GM18511 (cell line): Measurements from ENCODE around the gene NHSL2.
"Not testable (repeated sequence)": the region's sequence is repeated elsewhere in the genome, so short reads cannot be mapped to it uniquely, and the experiment has no call there.

Experiments
- ATAC-seq: cut with Tn5 transposase; IDR thresholded peaks from one replicate; pipeline ENCODE4 v1.9.1; 2021; ENCODE audit warnings: mild to moderate bottlenecking, moderate library complexity; ENCODE audit not compliant: unreplicated experiment

Gene NHSL2

DNA sequence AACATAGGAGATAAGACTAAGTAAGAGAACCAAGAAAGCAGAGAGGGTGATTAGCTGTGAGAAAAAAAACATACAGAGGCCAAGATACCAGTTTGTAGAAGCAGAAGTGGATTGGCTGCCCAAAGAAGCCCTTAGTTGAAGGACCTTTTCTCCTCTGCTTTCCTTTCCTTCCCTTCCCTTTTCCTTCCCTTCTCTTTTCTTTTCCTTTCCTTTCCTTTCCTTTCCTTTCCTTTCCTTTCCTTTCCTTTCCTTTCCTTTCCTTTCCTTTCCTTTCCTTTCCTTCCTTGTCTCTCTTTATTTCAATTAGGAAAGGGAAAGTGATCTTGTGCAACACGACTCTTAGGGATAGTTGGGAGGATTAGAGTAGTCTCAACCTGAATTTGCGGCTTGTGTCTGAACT lies 128.2 kb downstream of the NHSL2 start:
- no peak for ATAC-seq

GRCh38 chrX:72040506-72040905 lies 129.9 kb downstream of the NHSL2 start:
- no peak for ATAC-seq

GRCh38 chrX:72041176-72041575 lies 130.5 kb downstream of the NHSL2 start:
- no peak for ATAC-seq

- no peak for ATAC-seq
Measured at GRCh38 chrX:72041871-72042851, 131.5 kb downstream of the NHSL2 start.

GRCh38 chrX:72042852-72043248 lies 132.2 kb downstream of the NHSL2 start:
- ATAC-seq: no peak

- ATAC-seq: no peak
Measured at GRCh38 chrX:72043636-72044035, 133.0 kb downstream of the NHSL2 start.

DNA sequence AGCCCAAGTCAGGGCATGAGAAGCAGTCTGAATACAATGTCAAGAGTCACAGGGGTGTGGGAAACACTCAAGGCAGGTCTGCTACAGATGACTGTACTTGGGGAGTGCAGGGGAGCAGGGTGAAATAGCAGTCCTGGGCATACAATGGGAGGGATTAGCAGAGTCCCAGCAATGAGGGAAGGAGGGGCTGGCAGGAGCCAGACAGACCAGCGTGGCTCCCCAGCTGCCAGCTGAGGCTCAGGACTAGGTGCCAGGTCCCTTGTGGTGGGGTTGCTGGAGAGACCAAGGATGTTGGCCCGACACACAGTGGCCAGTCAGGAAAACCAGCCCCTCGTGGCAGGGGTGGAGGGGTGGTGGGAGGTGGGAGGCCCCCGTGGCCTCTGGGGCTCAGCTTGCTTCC lies 134.5 kb downstream of the NHSL2 start:
- no peak for ATAC-seq

DNA sequence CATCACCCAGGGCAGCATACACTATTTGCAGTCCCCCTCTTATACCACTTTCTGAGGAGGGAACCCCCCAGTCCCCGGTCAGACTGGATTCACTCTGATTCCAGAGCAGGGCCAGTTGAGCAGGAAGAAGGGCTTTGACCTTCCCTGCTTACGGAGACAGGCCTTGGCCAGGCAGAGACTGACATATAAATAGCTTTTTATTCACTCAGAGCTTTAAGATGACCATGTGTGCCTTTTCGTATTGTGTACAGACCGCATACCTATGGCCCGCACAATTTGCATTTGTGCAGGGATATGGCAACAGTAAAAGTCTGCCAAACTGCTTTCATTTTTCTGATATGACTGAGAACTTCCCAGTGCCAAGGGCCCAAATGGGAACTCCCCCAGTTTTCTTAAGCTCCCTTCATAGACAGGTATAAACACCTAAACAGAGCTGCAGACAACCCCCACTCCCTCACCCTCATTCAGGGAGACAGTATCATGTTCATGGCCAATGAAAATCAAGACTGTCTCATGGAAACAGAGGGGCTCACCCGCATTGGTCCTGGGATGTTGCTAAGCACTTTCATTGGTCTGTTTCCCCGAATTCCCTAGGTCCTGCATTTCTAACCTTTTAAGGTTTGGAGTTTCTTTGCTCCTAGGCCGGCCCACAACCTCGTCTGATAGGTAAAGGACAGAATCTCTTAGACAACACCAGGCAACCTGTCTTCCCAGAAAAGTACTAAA lies 135.1 kb downstream of the NHSL2 start:
- no peak for ATAC-seq

- ATAC-seq: no peak
Measured at GRCh38 chrX:72046447-72046846, 135.8 kb downstream of the NHSL2 start.

GRCh38 chrX:72048510-72049455 lies 138.1 kb downstream of the NHSL2 start:
- ATAC-seq: no peak

- no peak for ATAC-seq
Measured at GRCh38 chrX:72050011-72050410, 139.4 kb downstream of the NHSL2 start.

DNA sequence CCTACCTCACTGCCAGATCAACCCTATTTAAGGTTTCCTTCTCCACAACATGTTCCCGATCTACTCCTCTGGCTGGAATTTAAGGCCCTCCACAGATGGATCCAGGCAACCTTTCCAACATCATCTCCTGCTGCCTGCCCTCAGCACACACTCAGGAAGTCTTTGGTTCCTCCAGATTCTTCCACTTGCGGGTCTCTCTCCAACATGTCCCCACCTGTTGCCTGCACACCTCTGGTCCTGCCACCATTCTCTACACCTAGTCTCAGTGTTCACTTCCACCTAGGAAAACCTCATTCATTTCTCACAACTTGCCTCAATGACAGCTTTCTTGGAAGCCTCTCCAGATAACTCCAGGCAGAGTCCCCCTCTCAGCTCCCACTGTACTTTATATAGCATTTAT lies 140.9 kb downstream of the NHSL2 start:
- no peak for ATAC-seq

- no peak for ATAC-seq
Measured at GRCh38 chrX:72052415-72053090, 141.9 kb downstream of the NHSL2 start.

- no peak for ATAC-seq
Measured at GRCh38 chrX:72053508-72053907, 142.9 kb downstream of the NHSL2 start.

DNA sequence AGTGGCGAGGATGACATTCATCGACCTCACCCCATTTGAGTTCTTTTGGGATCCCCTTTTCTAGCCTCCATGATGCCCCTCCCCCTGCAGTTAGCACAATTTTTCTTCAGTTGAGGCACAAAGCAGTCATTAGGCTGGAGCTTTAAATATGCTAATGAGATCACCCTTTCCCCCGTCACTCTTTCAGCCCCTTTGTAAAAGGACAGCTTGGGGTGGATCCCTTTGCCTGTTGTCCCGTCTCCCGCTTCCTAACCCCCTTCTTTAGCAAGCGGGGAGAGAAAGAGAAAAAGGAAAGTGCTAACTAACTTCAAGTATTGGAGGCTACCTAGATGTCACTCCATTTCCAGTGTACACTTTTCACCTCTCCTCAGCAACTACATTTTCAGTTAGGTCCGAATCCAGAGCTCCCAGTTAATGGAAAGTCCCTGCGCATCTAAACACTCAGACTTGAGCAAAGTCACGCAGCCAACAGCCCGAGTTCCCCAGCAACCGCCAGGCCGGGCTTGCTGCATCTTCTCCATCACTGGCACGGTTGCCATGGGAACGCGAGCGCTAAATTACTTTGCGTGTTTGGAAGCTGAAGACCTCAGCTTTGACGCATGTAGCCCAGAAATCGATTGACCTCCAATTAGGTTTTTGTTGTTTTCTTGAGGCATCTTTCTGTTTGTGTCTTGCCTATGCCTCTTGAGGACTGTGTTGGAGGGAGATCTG lies 144.3 kb downstream of the NHSL2 start:
- ATAC-seq: no peak

- ATAC-seq: no peak
Measured at GRCh38 chrX:72057331-72057730, 146.7 kb downstream of the NHSL2 start.

GRCh38 chrX:72057849-72058248 lies 147.2 kb downstream of the NHSL2 start:
- ATAC-seq: no peak

- ATAC-seq: not testable (repeated sequence)
Measured at GRCh38 chrX:72058346-72058745, 147.7 kb downstream of the NHSL2 start.

DNA sequence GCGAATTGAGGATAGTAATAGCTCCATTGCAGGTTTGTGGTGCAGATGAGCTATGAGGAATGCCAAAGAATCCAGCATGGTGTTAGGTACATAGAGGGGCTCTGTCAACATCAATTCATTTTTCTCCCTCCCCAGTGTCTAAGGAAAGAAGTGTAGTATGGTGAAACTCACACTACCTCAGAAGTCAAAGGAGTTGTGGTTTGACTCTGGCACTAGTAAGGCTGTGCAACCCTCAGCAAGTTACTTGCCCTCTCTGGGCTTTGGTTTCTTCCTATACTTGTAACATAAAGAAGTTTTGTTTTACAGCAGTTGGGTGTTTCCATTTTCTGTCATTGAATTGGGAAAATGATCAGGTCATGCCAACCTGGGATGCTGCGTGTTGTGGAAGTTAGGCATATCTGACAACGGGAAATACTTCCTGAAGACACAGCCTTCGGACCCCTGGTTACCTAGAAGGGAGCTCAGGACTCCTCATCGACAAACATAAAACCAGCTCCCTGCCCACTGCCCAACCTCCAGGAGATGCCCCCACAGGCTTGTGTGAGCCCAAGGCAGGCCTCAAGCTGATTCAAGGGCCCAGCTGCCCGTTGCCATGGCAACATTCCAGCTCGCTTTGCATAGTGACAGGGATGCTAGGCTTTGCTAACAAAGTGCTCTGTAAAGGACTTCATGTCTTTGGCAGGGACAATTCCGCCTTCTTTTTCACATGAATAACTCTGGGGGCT lies 149.7 kb downstream of the NHSL2 start:
- ATAC-seq: no peak
